ENCODE measurements around the gene GMPPB.

Gene GMPPB

DNA sequence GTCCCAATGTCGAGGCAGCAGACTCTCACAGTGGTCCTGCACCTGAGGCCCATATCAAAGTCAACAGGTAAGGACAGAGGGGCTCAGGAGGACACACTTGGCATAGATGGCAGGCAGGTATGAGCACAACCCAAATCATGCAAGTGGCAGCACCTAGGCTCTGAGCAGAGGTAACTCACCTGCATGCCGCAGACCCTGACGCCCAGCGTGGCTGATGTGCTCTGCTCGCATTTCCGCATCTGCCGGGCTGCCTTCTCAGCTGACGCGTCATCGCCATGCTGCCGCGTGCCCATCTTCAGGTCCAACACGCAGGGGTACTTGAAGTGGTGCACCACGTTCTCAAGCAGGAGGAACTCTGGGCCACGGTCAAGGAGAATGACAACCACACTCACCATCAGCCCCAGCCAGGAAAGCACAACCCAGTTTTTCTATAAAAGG lies 4.2 kb upstream of the GMPPB start:
- DNase-seq (ENCODE audit: low spot score) = no peak

DNA sequence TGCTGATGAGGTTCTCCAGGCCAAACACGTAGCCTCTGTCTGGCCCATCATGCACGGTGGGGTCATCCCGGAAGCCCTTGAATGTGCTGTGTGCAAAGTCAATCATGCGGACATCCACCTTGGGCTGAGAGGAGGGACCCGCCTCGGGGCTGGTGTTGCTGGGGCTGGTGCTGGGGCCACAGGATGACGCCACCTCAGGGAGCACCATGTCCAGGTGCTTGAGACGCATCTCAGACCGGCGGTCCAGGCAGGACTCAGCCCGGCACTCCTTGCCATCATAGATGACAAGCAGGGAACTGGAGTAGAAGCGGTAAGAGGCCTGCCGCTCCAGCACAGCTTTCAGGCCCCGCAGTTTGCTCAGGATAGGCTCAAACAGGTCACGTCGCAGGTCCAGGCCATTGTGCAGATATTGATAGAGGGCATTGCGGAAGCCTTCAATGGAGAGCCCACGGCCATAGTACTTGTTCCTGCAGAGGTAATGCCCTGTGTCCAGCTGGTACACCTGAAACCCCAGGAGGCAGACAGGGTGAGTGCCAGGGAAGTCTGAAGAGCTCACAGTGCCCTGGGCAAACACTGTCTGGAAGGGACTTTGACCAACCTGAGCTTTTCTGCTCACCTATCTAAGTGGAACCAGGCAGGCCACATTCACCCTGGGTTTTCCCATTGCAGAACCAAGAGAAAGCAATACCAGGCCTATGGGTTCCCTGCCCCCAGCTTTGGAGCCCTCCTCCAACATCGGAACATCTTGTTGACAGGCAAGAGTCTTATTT lies 3.6 kb upstream of the GMPPB start:
- no peak for DNase-seq (ENCODE audit: low spot score)

DNA sequence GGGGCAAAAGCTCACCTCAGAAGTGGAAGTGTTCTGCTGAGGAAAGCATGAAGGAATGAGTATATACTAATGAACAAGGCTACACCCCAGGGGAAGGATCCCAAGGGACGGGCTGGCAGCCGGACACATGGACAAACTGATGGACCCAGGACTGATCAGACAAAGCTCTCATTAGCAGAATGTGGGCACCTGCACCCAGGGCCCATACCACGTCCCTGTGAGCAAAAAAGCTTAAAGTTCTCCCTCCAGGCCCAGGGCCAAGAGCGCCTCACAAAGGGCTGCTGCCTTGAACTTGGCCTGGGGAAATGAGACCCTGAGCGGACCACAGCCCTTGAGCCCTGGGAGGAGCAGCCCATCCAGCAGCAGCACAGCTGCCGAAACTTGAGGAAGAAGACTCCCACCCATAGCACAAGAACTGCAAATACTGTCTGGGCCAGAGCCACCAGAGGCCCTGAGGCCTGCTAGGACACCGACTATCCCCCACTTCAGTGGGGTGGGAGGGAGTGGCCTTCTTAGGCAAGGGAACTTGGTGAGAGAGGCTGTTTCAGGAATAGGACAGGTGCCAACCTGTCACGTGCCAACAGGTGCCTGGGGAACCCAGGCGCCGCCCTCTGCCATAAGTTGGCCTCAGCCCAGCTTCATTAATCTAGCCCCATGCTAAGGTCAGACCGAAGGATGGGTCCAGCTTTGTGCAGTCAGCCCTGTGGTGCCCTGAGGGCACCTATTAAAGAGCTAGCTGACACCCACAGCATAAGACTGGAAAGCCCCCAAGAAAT lies 2.3 kb upstream of the GMPPB start:
- DNase-seq (ENCODE audit: low spot score) = no peak

- DNase-seq (ENCODE audit: low spot score) = no peak
These were observed 835 bp upstream of the GMPPB start for GRCh38 chr3:49724586-49724985.

DNA sequence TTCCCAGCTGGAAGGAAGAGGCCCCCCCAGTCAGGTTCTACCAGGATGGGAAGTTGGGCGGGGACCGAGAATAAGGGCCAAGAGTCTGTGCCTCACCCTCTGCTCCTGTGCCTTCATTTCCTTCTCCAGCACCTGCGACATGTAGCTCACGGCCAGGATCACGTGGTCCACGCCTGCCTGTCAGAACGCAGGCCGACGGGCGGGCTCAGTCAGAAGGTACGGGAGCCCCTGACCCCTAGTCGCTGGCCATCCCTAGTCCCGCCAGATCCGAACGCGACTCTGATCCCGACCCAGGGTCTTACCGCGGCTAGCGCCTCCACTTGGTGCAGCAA lies 489 bp downstream of the GMPPB start:
- DNase-seq (ENCODE audit: low spot score) = peak; percentile 57

GRCh38 chr3:49722896-49723295 lies 855 bp downstream of the GMPPB start:
- no peak for DNase-seq (ENCODE audit: low spot score)

- no peak for DNase-seq (ENCODE audit: low spot score)
These were observed 1.6 kb downstream of the GMPPB start for GRCh38 chr3:49721896-49722781.

DNA sequence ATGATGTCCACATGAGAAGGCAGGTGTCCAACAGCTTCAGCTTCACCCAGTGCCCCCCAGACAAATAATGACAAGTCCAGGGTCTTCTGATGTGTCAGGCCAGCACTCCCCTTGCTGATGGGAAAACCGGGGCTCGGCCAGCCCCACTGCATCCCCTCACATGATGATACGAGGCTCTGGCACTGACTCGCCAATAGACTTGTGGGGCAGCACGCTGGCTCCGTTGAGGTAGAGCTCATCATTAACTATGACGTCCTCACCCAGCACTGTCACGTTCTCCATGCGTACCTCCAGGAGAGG lies 2.2 kb downstream of the GMPPB start:
- DNase-seq (ENCODE audit: low spot score) = no peak

DNA sequence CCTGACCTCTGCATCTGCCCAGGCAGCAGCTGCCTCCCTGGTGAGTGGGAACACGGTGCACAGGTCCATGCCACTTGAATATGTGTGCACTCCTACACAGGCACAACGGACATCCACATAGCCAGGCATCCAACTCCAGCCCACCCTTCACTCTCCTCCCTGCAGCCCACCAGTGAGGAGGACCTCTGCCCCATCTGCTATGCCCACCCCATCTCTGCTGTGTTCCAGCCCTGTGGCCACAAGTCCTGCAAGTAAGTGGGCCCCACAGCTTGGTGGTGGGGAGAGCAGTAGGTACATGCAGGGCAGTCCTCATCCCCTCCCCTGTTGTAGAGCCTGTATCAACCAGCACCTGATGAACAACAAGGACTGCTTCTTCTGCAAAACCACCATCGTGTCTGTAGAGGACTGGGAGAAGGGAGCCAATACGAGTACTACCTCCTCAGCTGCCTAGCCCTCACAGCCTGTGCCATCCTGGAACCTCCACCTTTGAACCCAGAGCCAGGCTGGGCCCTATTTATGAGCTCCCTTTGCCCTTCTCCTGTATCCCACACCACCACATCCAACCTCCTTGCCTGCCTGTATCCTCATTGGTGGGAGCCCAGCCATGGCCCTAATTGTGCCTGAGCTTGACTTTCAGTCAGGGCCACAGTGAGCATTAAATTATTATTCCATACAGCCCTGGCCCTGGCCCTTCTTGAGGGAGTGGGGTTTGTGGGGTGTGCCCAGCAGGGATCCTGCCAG lies 2.7 kb downstream of the GMPPB start:
- no peak for DNase-seq (ENCODE audit: low spot score)

DNA sequence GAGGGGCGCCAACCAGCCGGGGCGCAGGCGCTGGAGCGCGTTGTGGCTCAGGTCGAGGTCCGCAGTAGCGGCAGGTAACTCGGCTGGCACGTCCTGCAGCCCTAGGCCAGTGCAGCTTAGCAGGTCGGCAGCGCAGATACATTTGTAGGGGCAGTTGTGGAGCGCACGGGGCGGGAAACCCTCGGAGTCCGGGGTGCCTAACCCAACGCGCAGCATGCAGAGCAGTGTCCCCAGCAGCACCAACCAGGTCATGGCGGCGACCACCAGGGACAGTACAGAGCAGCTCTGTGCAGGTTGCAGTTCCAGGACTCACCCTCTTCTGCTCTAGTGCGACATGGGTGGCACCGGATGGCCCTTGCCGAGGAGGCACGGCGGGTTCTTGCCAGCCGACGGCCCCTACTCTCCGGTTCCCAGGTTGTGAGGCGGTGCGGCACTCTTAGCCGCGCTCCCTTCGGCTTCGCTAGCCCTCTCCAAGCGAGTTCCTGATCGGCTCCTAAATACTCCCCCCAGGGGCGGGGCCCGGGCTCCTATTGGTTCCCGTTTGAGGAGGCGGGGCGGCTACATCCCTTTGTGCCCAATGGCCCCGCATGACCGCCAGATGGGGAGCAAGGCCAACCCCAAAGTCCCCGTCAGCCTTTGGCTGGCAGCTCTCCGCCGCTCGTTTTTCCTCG lies 4.4 kb downstream of the GMPPB start, which contains the start of gene AMIGO3:
TSS of gene AMIGO3 (minus strand) at position 471 of the 671 bp plus-strand sequence. CDS start at position 252, 219 bp downstream.
- DNase-seq (ENCODE audit: low spot score) = no peak

DNA sequence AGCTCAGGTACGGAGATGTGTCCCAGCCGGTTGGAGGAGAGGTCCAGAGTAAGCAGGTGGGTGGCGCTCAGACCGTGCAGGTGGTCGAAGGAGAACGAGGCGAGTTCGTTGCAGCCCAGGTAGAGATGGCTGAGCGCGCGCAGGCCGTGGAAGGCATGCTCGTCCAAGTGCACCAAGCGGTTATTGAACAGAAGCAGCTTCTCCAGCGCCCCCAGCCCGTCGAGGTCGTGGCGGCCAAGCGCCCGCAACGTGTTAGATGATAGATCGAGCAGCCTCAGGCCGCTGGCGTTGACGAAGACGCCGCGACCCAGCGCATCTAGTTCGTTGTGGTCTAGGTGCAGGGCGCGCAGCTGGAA lies 4.9 kb downstream of the GMPPB start:
- no peak for DNase-seq (ENCODE audit: low spot score)

- DNase-seq (ENCODE audit: low spot score) = no peak
These were observed 5.5 kb downstream of the GMPPB start for GRCh38 chr3:49717959-49718857.

DNA sequence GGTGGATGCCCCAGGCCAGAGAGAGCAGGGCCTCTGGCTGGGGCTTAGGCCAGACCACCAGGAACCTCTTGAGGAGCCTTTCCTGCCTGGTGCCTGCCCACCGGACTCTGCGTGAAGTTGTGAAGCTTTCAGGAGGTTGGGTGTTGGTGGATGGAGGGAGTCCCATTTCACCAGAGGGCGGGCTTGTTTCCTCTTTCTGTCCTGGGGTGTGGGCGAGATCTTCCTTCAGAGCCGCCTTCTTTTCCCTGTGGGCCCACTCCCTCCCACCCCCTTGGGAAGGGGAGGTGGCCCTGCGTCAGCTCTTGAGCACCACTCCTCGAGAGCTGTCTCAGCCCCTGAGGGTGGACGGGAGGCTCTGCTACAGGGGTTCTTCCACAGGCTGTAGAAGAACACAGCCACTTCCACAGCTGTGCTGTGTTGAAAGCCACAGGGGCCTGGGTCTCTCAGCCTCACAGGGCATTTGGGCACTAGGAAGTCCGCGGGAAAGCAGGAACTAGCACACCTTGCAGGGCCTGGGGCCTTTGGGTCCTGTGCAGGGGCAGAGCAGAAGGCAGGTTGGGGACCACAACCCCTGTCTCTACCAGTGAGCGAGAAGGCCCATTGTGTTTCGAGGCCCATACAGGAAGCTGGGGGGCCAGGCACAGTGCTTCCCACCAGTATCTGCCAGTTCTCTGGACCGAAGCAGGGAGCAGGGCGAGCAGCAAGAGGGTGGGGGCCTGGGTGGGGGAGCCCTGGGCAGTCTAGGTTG lies 6.4 kb downstream of the GMPPB start:
- no peak for DNase-seq (ENCODE audit: low spot score)

- DNase-seq (ENCODE audit: low spot score) = no peak
These were observed 7.0 kb downstream of the GMPPB start for GRCh38 chr3:49716691-49717210.

- no peak for DNase-seq (ENCODE audit: low spot score)
These were observed 7.6 kb downstream of the GMPPB start for GRCh38 chr3:49716169-49716568.

GRCh38 chr3:49715611-49716121 lies 8.1 kb downstream of the GMPPB start:
- DNase-seq (ENCODE audit: low spot score) = no peak

GRCh38 chr3:49714728-49715550 lies 8.8 kb downstream of the GMPPB start:
- DNase-seq (ENCODE audit: low spot score) = no peak

All from HuH-7 (cell line).